Measurements from ENCODE around the gene CREBL2.
A peak's percentile ranks its signal among the peaks of the same experiment; 100 is the strongest.
"Not testable (repeated sequence)": the region's sequence is repeated elsewhere in the genome, so short reads cannot be mapped to it uniquely, and the experiment has no call there.

CREBL2 gene

GRCh38 chr12:12611512-12612306, at the start of gene CREBL2:
Gene CREBL2 (plus strand): TSS chr12:12611876. CDS start chr12:12612173, 297 bp downstream.
- Mint-ChIP-seq H3K27me3 (no peaks in the 10 kb centered on the region), H3K9me3 (ENCODE audit: low read depth) (no peaks in the 10 kb centered on the region), H3K4me1 (ENCODE audit: low read depth) (peaks cover 61% of the 10 kb centered on the region), H3K27ac (peak within 1 kb of the TSS; percentile 99), H3K36me3 (peaks cover 2% of the 10 kb centered on the region), H3K4me3 (peak within 1 kb of the TSS; percentile 92)

DNA sequence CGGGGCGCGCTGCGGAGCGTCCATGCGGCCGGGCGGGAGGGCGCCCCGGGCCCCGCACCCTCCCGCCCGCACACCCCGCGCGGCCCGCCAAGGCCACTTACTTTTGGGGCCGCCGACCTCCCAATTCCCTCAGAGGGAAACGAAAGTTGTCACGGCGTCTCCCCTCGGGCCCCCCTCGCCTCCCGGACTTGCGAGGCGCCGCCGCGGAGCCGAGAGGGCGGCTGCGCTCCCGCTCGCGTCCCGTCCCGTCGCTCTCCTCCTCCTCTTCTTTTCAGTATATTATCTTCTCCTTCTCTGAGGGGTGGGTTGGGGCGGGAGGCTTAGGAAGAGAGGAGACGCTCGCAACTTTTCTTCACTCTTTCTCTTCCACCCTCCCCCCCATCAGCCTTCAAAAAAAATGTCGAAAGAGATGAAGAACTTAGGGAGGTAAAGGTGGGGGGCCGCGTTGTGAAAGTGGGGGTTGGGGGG, 49.6 kb upstream of the CREBL2 start:
- H3K4me1 Mint-ChIP-seq (ENCODE audit: low read depth) = peaks cover 44% of the 10 kb centered on the region
- H3K36me3 Mint-ChIP-seq = no peaks in the 10 kb centered on the region
- no peaks in the 10 kb centered on the region for H3K27me3 Mint-ChIP-seq
- peak overlapping the region; percentile 89 for H3K27ac Mint-ChIP-seq
- H3K4me3 Mint-ChIP-seq = peak overlapping the region; percentile 82
- H3K9me3 Mint-ChIP-seq (ENCODE audit: low read depth) = no peaks in the 10 kb centered on the region

- Mint-ChIP-seq H3K27ac (peak within 1 kb of the TSS; percentile 89), H3K27me3 (no peaks in the 10 kb centered on the region), H3K4me1 (ENCODE audit: low read depth) (peaks cover 41% of the 10 kb centered on the region), H3K9me3 (ENCODE audit: low read depth) (no peaks in the 10 kb centered on the region), H3K36me3 (no peaks in the 10 kb centered on the region), H3K4me3 (peak within 1 kb of the TSS; percentile 87)
Measured at GRCh38 chr12:12562585-12563261, 49.0 kb upstream of the CREBL2 start, which contains the start of gene DUSP16. Gene DUSP16 (minus strand): TSS chr12:12562863. CDS start chr12:12521098, 41,765 bp downstream.

DNA sequence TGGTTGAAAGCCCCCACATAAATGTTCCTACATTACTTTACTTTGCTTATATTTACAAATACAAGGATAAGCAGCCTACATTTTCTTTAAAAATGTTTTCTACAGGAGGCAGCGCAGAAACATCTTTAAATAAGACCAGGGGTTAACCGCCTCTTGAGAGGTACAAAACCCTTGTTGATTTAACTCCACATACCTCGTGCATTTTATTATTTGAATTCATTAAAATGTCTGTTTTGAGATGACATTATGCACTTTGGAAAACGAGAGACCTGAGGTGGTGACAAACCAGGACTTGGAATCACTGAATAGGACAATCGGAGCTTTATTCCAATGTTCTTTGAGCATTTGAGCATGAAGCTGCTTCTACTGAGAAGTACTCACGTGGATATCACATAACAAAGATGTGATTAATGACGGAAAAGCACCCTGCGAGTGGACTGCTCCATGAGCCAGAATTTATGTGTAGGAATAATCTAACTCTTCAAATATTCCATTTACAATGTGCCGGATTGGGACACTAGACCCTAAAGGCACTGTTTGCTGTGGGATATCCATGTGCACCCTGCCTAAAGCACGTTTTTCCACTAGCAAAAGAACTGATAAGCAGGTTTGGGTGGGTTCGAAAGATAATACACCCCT, 48.3 kb upstream of the CREBL2 start:
- Mint-ChIP-seq H3K4me3 (peak overlapping the region; percentile 87), H3K4me1 (ENCODE audit: low read depth) (peaks cover 34% of the 10 kb centered on the region), H3K9me3 (ENCODE audit: low read depth) (no peaks in the 10 kb centered on the region), H3K27me3 (no peaks in the 10 kb centered on the region), H3K27ac (peak overlapping the region; percentile 82), H3K36me3 (no peaks in the 10 kb centered on the region)

DNA sequence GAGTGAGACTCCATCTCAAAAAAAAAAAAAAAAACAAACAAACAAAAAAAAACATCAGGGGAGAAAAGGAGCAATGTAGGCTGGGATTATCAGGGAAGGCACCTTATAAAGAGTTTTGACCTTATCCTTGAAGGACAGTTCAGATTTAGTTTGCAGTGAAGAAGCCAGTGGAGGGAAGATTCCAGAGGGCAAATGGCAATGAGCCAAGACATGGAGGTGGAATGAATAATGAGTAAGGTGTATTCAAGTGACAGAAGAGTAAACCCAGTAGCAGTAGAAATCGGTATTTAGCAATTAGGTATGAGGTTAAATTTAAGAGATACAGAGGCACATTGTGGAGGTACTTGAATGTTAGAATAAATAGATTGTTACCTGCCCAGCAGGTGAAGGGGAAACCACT, 46.8 kb upstream of the CREBL2 start:
- Mint-ChIP-seq H3K27ac (no peak overlapping the region), H3K9me3 (ENCODE audit: low read depth) (no peaks in the 10 kb centered on the region), H3K4me3 (no peak overlapping the region), H3K4me1 (ENCODE audit: low read depth) (peaks cover 21% of the 10 kb centered on the region), H3K36me3 (no peaks in the 10 kb centered on the region), H3K27me3 (no peaks in the 10 kb centered on the region)

DNA sequence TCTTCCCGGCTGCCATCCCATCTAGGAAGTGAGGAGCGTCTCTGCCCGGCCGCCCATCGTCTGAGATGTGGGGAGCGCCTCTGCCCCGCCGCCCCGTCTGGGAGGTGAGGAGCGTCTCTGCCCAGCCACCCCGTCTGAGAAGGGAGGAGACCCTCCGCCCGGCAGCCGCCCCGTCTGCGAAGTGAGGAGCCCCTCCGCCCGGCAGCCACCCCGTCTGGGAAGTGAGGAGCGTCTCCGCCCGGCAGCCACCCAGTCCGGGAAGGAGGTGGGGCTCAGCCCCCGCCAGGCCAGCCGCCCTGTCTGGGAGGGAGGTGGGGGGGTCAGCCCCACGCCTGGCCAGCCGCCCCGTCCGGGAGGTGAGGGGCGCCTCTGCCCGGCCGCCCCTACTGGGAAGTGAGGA, 45.7 kb upstream of the CREBL2 start:
- H3K36me3 Mint-ChIP-seq; H3K4me3 Mint-ChIP-seq; H3K27me3 Mint-ChIP-seq; H3K9me3 Mint-ChIP-seq (ENCODE audit: low read depth); H3K27ac Mint-ChIP-seq: not testable (repeated sequence)
- peaks cover 13% of the 10 kb centered on the region for H3K4me1 Mint-ChIP-seq (ENCODE audit: low read depth)

- Mint-ChIP-seq H3K36me3 (no peaks in the 10 kb centered on the region), H3K4me1 (ENCODE audit: low read depth) (no peaks in the 10 kb centered on the region), H3K27ac (no peak overlapping the region), H3K27me3 (no peaks in the 10 kb centered on the region), H3K9me3 (ENCODE audit: low read depth) (no peaks in the 10 kb centered on the region), H3K4me3 (no peak overlapping the region)
Measured at GRCh38 chr12:12572659-12573058, 39.0 kb upstream of the CREBL2 start.

- Mint-ChIP-seq H3K4me1 (ENCODE audit: low read depth) (peaks cover 4% of the 10 kb centered on the region), H3K36me3 (no peaks in the 10 kb centered on the region), H3K9me3 (ENCODE audit: low read depth) (no peaks in the 10 kb centered on the region), H3K27me3 (no peaks in the 10 kb centered on the region), H3K27ac (no peak overlapping the region), H3K4me3 (no peak overlapping the region)
Measured at GRCh38 chr12:12577786-12578185, 33.9 kb upstream of the CREBL2 start.

DNA sequence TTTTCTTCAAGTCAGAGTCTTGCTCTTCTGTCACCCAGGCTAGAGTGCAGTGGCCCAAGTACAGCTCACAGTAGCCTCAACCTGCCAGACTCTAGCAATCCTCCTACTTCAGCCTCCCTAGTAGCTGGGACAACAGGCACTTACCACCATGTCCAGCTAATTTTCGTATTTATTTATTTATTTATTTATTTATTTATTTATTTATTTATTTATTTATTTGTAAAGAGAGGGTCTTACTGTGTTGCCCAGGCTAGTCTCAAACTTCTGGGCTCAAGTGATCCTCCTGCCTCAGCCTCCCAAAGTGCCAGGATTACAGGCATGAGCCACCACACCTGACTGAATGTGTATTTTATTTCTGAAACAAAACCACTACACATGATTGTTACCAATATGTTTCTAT, 31.0 kb upstream of the CREBL2 start:
- H3K27me3 Mint-ChIP-seq; H3K4me3 Mint-ChIP-seq; H3K9me3 Mint-ChIP-seq (ENCODE audit: low read depth); H3K4me1 Mint-ChIP-seq (ENCODE audit: low read depth); H3K27ac Mint-ChIP-seq; H3K36me3 Mint-ChIP-seq: not testable (repeated sequence)

- no peaks in the 10 kb centered on the region for H3K36me3 Mint-ChIP-seq
- H3K27me3 Mint-ChIP-seq = no peaks in the 10 kb centered on the region
- H3K27ac Mint-ChIP-seq = no peak overlapping the region
- H3K4me1 Mint-ChIP-seq (ENCODE audit: low read depth) = peaks cover 6% of the 10 kb centered on the region
- no peak overlapping the region for H3K4me3 Mint-ChIP-seq
- no peaks in the 10 kb centered on the region for H3K9me3 Mint-ChIP-seq (ENCODE audit: low read depth)
Measured at GRCh38 chr12:12582193-12582881, 29.3 kb upstream of the CREBL2 start.

- no peak overlapping the region for H3K27ac Mint-ChIP-seq
- H3K4me3 Mint-ChIP-seq = no peak overlapping the region
Measured at GRCh38 chr12:12582895-12583303, 28.8 kb upstream of the CREBL2 start.

DNA sequence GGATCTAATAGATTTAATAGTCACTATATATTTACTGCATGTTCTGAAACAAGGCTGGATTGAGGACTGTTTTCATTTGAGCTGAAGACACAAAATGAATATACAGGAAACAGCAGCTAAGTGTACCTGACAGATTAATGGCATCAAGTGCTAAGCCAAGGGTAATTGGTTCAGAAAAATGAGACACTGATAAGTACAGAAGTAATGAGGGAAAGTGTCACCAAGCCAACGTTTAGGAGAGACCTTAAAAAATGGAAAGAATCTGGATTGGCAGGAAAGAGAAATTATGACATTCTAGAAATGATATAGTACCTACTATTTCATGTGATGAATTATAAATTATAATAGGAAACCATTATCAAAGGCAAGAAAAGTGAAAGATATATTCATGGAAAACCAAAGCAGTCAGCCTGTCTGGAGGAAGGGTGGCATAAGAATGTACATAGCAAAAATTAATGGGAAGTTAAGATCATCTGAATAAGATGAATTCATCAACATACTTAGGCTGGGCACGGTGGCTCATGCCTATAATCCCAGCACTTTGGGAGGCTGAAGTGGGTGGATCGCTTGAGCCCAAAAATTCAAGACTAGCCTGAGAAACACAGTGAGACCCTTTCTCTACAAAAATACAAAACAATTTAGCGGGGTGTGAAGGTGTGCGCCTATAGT, 28.0 kb upstream of the CREBL2 start:
- Mint-ChIP-seq H3K4me1 (ENCODE audit: low read depth) (peaks cover 6% of the 10 kb centered on the region), H3K36me3 (no peaks in the 10 kb centered on the region), H3K27me3 (no peaks in the 10 kb centered on the region), H3K9me3 (ENCODE audit: low read depth) (no peaks in the 10 kb centered on the region), H3K4me3 (no peak overlapping the region), H3K27ac (no peak overlapping the region)

More at GRCh38 chr12:12582895-12583303, 28.8 kb upstream of the CREBL2 start:
- Mint-ChIP-seq H3K27me3 (no peaks in the 10 kb centered on the region), H3K9me3 (ENCODE audit: low read depth) (no peaks in the 10 kb centered on the region), H3K36me3 (no peaks in the 10 kb centered on the region), H3K4me1 (ENCODE audit: low read depth) (peaks cover 6% of the 10 kb centered on the region)

DNA sequence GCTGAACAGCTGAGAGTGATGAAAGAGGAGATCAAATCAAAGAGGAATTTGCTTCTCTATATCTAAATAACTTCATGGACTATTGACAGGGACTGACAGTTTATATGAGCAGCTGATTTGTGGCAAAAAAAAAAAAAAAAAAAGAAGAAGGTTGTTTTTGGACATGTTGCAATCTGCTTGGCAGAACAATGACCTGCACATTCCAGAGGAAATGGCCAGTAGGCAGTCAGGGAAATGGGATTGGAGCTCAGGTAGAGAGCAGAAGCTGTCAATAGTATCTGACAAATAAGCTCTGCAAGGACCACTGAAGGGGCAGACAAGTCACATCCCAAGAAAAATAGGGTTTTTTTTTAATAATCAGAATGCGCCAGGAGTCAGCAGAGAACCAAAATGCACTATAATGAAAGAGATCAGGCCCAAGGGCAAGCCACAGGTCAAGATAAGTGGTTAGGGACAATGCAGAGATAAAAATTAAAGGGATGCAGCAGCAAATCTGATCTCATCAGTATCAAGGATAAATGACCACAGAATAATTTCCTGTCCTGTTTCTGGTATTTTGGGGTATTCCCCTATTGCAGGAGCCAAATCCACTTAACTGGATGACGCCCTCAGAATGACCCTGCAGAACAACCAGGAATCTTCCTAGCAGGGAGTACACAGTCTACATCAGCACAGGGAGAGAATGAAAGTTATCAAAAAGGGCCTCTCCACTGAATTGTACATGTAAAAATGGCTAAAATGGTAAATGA, 26.4 kb upstream of the CREBL2 start:
- no peaks in the 10 kb centered on the region for H3K27me3 Mint-ChIP-seq
- H3K27ac Mint-ChIP-seq = no peak overlapping the region
- peaks cover 10% of the 10 kb centered on the region for H3K4me1 Mint-ChIP-seq (ENCODE audit: low read depth)
- H3K4me3 Mint-ChIP-seq = no peak overlapping the region
- no peaks in the 10 kb centered on the region for H3K9me3 Mint-ChIP-seq (ENCODE audit: low read depth)
- H3K36me3 Mint-ChIP-seq = no peaks in the 10 kb centered on the region

Data from activated naive CD8-positive, alpha-beta T cell (primary cell).